ENCODE data around the gene ACOXL.
"Not testable (repeated sequence)": the region's sequence is repeated elsewhere in the genome, so short reads cannot be mapped to it uniquely, and the experiment has no call there.

ACOXL gene

DNA sequence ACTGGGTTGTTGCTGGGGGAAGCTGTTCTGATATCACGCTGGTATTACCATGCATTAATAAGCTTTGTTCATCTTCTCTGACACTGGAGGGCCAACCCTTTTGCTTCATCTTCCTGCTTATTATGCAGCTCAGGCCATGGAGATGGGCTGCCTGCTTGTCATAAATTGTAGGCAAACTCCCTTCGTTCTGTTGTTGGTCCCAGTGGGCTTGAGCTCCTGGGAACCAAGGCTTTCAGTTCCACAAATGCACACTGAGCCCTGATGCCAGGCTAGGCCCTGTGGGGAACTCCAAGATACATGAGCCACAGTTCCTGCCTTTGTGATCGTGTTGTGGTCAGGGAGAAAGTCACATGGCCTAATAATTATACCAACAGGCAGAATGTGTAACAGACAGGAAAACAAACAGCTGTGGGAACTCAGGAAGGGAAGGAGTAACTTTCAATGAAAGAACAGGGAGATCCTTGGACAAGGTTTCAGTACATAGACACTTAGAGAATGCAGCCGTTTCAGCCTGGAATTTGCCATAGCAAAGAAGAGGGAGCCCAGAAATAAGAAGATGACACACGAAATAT lies 339.3 kb downstream of the ACOXL start:
- CTCF ChIA-PET = interaction anchor here (1.0 kb wide), 1 partner anchor 45 kb away, joined by 3 read pairs; no protein-coding TSS in a partner anchor
- POLR2A ChIA-PET = no interaction called here
- H3K27ac ChIP-seq (ENCODE audit: extremely low read depth, low read depth, low read length) = no peak overlapping the region
- H3K4me1 ChIP-seq (ENCODE audit: control insufficient read depth, insufficient read depth, low read length) = no peaks in the 10 kb centered on the region
- no peak for TF ChIP-seq HOXD13 (CRISPR knock-in tag; IDR thresholded peaks at IDR 0.05; ENCODE audit: borderline replicate concordance)
- no peak for TF ChIP-seq ZNF629 (tag by site-specific recombination; IDR thresholded peaks at IDR 0.05)
- no peak for TF ChIP-seq KLF1 (tag by site-specific recombination; IDR thresholded peaks at IDR 0.05)
- TF ChIP-seq ZNF341 (tag by site-specific recombination; IDR thresholded peaks at IDR 0.05; ENCODE audit: low read depth) = no peak
- TF ChIP-seq, protein P1, sequence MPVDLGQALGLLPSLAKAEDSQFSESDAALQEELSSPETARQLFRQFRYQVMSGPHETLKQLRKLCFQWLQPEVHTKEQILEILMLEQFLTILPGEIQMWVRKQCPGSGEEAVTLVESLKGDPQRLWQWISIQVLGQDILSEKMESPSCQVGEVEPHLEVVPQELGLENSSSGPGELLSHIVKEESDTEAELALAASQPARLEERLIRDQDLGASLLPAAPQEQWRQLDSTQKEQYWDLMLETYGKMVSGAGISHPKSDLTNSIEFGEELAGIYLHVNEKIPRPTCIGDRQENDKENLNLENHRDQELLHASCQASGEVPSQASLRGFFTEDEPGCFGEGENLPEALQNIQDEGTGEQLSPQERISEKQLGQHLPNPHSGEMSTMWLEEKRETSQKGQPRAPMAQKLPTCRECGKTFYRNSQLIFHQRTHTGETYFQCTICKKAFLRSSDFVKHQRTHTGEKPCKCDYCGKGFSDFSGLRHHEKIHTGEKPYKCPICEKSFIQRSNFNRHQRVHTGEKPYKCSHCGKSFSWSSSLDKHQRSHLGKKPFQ (tag by site-specific recombination; IDR thresholded peaks at IDR 0.05) = no peak
- no peak for TF ChIP-seq ZNF555 (tag by site-specific recombination; conservative IDR thresholded peaks at IDR 0.05)
- no peak for TF ChIP-seq ZNF473 (tag by site-specific recombination; IDR thresholded peaks at IDR 0.05)
- no peak overlapping the region for H3K4me3 ChIP-seq (ENCODE audit: low read depth, low read length)
- no peaks in the 10 kb centered on the region for H3K9me3 ChIP-seq (ENCODE audit: control insufficient read depth, insufficient read depth, low read depth, low read length)
- H3K36me3 ChIP-seq (ENCODE audit: control insufficient read depth in 2 of 2, insufficient read depth in 1 of 2, low read length in 2 of 2) = no peaks in the 10 kb centered on the region

- POLR2A ChIA-PET = interaction anchor here (0.6 kb wide), 1 partner anchor 10 kb away, joined by 3 read pairs; no protein-coding TSS in a partner anchor
These were observed 340.0 kb downstream of the ACOXL start for GRCh38 chr2:111072220-111072871.

DNA sequence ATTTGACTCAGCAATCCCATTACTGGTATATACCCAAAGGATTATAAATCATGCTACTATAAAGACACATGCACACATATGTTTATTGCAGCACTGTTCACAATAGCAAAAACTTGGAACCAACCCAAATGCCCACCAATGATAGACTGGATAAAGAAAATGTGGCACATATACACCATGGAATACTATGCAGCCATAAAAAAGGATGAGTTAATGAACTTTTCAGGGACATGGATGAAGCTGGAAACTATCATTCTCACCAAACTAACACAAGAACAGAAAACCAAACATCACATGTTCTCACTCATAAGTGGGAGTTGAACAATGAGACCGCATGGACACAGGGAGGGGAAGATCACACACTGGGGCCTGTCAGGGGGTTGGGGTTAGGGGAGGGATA lies 350.3 kb downstream of the ACOXL start:
- H3K27ac ChIP-seq (ENCODE audit: extremely low read depth, low read depth, low read length); H3K36me3 ChIP-seq (ENCODE audit: control insufficient read depth in 2 of 2, insufficient read depth in 1 of 2, low read length in 2 of 2); H3K9me3 ChIP-seq (ENCODE audit: control insufficient read depth, insufficient read depth, low read depth, low read length); H3K4me1 ChIP-seq (ENCODE audit: control insufficient read depth, insufficient read depth, low read length); H3K4me3 ChIP-seq (ENCODE audit: low read depth, low read length); CTCF ChIA-PET: not testable (repeated sequence)
- POLR2A ChIA-PET = interaction anchor here (0.7 kb wide), 1 partner anchor 10 kb away, joined by 3 read pairs; no protein-coding TSS in a partner anchor
- TF ChIP-seq ZNF146 (tag by site-specific recombination; IDR thresholded peaks at IDR 0.05) = peak; percentile 54; the same call in 1 of the 2 replicates

More at GRCh38 chr2:111072220-111072871, 340.0 kb downstream of the ACOXL start:
- no peak overlapping the region for H3K4me3 ChIP-seq (ENCODE audit: low read depth, low read length)
- no peaks in the 10 kb centered on the region for H3K36me3 ChIP-seq (ENCODE audit: control insufficient read depth in 2 of 2, insufficient read depth in 1 of 2, low read length in 2 of 2)
- no peak for TF ChIP-seq KLF7 (tag by site-specific recombination; IDR thresholded peaks at IDR 0.05; ENCODE audit: borderline replicate concordance)
- TF ChIP-seq, protein P2, sequence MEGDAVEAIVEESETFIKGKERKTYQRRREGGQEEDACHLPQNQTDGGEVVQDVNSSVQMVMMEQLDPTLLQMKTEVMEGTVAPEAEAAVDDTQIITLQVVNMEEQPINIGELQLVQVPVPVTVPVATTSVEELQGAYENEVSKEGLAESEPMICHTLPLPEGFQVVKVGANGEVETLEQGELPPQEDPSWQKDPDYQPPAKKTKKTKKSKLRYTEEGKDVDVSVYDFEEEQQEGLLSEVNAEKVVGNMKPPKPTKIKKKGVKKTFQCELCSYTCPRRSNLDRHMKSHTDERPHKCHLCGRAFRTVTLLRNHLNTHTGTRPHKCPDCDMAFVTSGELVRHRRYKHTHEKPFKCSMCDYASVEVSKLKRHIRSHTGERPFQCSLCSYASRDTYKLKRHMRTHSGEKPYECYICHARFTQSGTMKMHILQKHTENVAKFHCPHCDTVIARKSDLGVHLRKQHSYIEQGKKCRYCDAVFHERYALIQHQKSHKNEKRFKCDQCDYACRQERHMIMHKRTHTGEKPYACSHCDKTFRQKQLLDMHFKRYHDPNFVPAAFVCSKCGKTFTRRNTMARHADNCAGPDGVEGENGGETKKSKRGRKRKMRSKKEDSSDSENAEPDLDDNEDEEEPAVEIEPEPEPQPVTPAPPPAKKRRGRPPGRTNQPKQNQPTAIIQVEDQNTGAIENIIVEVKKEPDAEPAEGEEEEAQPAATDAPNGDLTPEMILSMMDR (tag by site-specific recombination; IDR thresholded peaks at IDR 0.05) = no peak
- TF ChIP-seq, protein P3, sequence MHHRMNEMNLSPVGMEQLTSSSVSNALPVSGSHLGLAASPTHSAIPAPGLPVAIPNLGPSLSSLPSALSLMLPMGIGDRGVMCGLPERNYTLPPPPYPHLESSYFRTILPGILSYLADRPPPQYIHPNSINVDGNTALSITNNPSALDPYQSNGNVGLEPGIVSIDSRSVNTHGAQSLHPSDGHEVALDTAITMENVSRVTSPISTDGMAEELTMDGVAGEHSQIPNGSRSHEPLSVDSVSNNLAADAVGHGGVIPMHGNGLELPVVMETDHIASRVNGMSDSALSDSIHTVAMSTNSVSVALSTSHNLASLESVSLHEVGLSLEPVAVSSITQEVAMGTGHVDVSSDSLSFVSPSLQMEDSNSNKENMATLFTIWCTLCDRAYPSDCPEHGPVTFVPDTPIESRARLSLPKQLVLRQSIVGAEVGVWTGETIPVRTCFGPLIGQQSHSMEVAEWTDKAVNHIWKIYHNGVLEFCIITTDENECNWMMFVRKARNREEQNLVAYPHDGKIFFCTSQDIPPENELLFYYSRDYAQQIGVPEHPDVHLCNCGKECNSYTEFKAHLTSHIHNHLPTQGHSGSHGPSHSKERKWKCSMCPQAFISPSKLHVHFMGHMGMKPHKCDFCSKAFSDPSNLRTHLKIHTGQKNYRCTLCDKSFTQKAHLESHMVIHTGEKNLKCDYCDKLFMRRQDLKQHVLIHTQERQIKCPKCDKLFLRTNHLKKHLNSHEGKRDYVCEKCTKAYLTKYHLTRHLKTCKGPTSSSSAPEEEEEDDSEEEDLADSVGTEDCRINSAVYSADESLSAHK (tag by site-specific recombination; IDR thresholded peaks at IDR 0.05) = no peak
- no peaks in the 10 kb centered on the region for H3K9me3 ChIP-seq (ENCODE audit: control insufficient read depth, insufficient read depth, low read depth, low read length)
- no peak overlapping the region for H3K27ac ChIP-seq (ENCODE audit: extremely low read depth, low read depth, low read length)
- no peaks in the 10 kb centered on the region for H3K4me1 ChIP-seq (ENCODE audit: control insufficient read depth, insufficient read depth, low read length)
- CTCF ChIA-PET = interaction anchor here (1.0 kb wide), 1 partner anchor 44 kb away, joined by 3 read pairs; no protein-coding TSS in a partner anchor

All from HEK293 (cell line).